SK-N-DZ (cell line): ENCODE data around the gene STUM.
A peak's percentile ranks its signal among the peaks of the same experiment; 100 is the strongest.
"Not testable (repeated sequence)": the region's sequence is repeated elsewhere in the genome, so short reads cannot be mapped to it uniquely, and the experiment has no call there.

Experiments
- DNase-seq: peaks from one replicate; pipeline ENCODE4 v3.0.0-alpha.2; 2015; ENCODE audit warnings: low spot score

The STUM gene

GRCh38 chr1:226637147-226637935, 88.8 kb downstream of the STUM start:
- DNase-seq = peak; percentile 30

- no peak for DNase-seq
Measured at GRCh38 chr1:226638001-226638601, 89.5 kb downstream of the STUM start.

- DNase-seq = no peak
Measured at GRCh38 chr1:226638608-226639007, 90.0 kb downstream of the STUM start.

GRCh38 chr1:226639206-226639605, 90.6 kb downstream of the STUM start:
- not testable (repeated sequence) for DNase-seq

GRCh38 chr1:226639631-226640061, 91.1 kb downstream of the STUM start:
- no peak for DNase-seq

GRCh38 chr1:226640321-226641136, 92.0 kb downstream of the STUM start:
- DNase-seq = peak; percentile 24

- DNase-seq = no peak
Measured at GRCh38 chr1:226641671-226642231, 93.2 kb downstream of the STUM start.

GRCh38 chr1:226642421-226642820, 93.9 kb downstream of the STUM start:
- no peak for DNase-seq

GRCh38 chr1:226643177-226643576, 94.6 kb downstream of the STUM start:
- no peak for DNase-seq

- DNase-seq = no peak
Measured at GRCh38 chr1:226643611-226644540, 95.3 kb downstream of the STUM start.

- no peak for DNase-seq
Measured at GRCh38 chr1:226644541-226645176, 96.1 kb downstream of the STUM start.

- DNase-seq = no peak
Measured at GRCh38 chr1:226645279-226645976, 96.9 kb downstream of the STUM start.

GRCh38 chr1:226646026-226646869, 97.7 kb downstream of the STUM start:
- no peak for DNase-seq

GRCh38 chr1:226646870-226647449, 98.4 kb downstream of the STUM start:
- no peak for DNase-seq

- no peak for DNase-seq
Measured at GRCh38 chr1:226647719-226648118, 99.2 kb downstream of the STUM start.

- DNase-seq = no peak
Measured at GRCh38 chr1:226648421-226648820, 99.9 kb downstream of the STUM start.

- DNase-seq = no peak
Measured at GRCh38 chr1:226649244-226649643, 100.7 kb downstream of the STUM start.

- no peak for DNase-seq
Measured at GRCh38 chr1:226649780-226650179, 101.2 kb downstream of the STUM start.
